GM21381 (cell line): ENCODE data around the gene UST.
"Not testable (repeated sequence)": the region's sequence is repeated elsewhere in the genome, so short reads cannot be mapped to it uniquely, and the experiment has no call there.

ENCODE experiments used
- ATAC-seq: cut with Tn5 transposase; IDR thresholded peaks from one replicate; pipeline ENCODE4 v1.9.1; 2021; ENCODE audit warnings: mild to moderate bottlenecking, moderate library complexity; ENCODE audit not compliant: unreplicated experiment

Gene UST

GRCh38 chr6:148830614-148831013 is 83.8 kb downstream of the UST start:
- ATAC-seq = no peak

- ATAC-seq = no peak
Measured at GRCh38 chr6:148831064-148831463, 84.2 kb downstream of the UST start.

GRCh38 chr6:148831531-148831930 is 84.7 kb downstream of the UST start:
- no peak for ATAC-seq

GRCh38 chr6:148835920-148836441 is 89.2 kb downstream of the UST start:
- ATAC-seq = no peak

GRCh38 chr6:148836751-148837150 is 89.9 kb downstream of the UST start:
- no peak for ATAC-seq

GRCh38 chr6:148837941-148838340 is 91.1 kb downstream of the UST start:
- ATAC-seq = no peak

GRCh38 chr6:148839044-148839443 is 92.2 kb downstream of the UST start:
- ATAC-seq = no peak

GRCh38 chr6:148840256-148840655 is 93.4 kb downstream of the UST start:
- ATAC-seq = no peak

GRCh38 chr6:148842296-148843019 is 95.6 kb downstream of the UST start:
- ATAC-seq = no peak

GRCh38 chr6:148845464-148845863 is 98.6 kb downstream of the UST start:
- no peak for ATAC-seq

GRCh38 chr6:148846778-148847761 is 100.2 kb downstream of the UST start:
- ATAC-seq = no peak

- no peak for ATAC-seq
Measured at GRCh38 chr6:148848915-148849314, 102.1 kb downstream of the UST start.

GRCh38 chr6:148849449-148849848 is 102.6 kb downstream of the UST start:
- ATAC-seq = not testable (repeated sequence)

- no peak for ATAC-seq
Measured at GRCh38 chr6:148850964-148851363, 104.1 kb downstream of the UST start.

- no peak for ATAC-seq
Measured at GRCh38 chr6:148851683-148852556, 105.1 kb downstream of the UST start.

GRCh38 chr6:148852688-148853087 is 105.9 kb downstream of the UST start:
- ATAC-seq = no peak

- ATAC-seq = not testable (repeated sequence)
Measured at GRCh38 chr6:148853113-148853512, 106.3 kb downstream of the UST start.

GRCh38 chr6:148854096-148854495 is 107.3 kb downstream of the UST start:
- ATAC-seq = no peak

GRCh38 chr6:148854992-148855391 is 108.2 kb downstream of the UST start:
- no peak for ATAC-seq

- ATAC-seq = no peak
Measured at GRCh38 chr6:148855744-148856143, 108.9 kb downstream of the UST start.
